SHP77 (cell line): ENCODE measurements around the gene GPRC5C.
"Not testable (repeated sequence)": the region's sequence is repeated elsewhere in the genome, so short reads cannot be mapped to it uniquely, and the experiment has no call there.

Source experiments
- DNase-seq, 2 experiments: peaks; one replicate each; lab custom pipeline; 2025; lab: John Stamatoyannopoulos, UW

Gene GPRC5C

GRCh38 chr17:74473294-74473693 is 41.4 kb downstream of the GPRC5C start:
- DNase-seq: no peak

GRCh38 chr17:74474043-74474792 is 42.3 kb downstream of the GPRC5C start:
- no peak for DNase-seq

GRCh38 chr17:74475189-74475588 is 43.3 kb downstream of the GPRC5C start:
- no peak for DNase-seq

GRCh38 chr17:74477411-74477810 is 45.5 kb downstream of the GPRC5C start:
- DNase-seq: no peak

- DNase-seq: no peak
Measured at GRCh38 chr17:74478420-74479100, 46.7 kb downstream of the GPRC5C start.

GRCh38 chr17:74480290-74480689 is 48.4 kb downstream of the GPRC5C start:
- DNase-seq: no peak

- no peak for DNase-seq
Measured at GRCh38 chr17:74481621-74482020, 49.7 kb downstream of the GPRC5C start.

- no peak for DNase-seq
Measured at GRCh38 chr17:74484066-74484465, 52.2 kb downstream of the GPRC5C start.

GRCh38 chr17:74485022-74485743 is 53.3 kb downstream of the GPRC5C start:
- no peak for DNase-seq

- DNase-seq: no peak
Measured at GRCh38 chr17:74485841-74486240, 54.0 kb downstream of the GPRC5C start.

GRCh38 chr17:74488276-74488675 is 56.4 kb downstream of the GPRC5C start:
- DNase-seq: not testable (repeated sequence)

- no peak for DNase-seq
Measured at GRCh38 chr17:74490716-74491115, 58.8 kb downstream of the GPRC5C start.

- DNase-seq: no peak
Measured at GRCh38 chr17:74491626-74492025, 59.7 kb downstream of the GPRC5C start.

GRCh38 chr17:74493331-74493833 is 61.5 kb downstream of the GPRC5C start:
- DNase-seq: peak; percentile 50 to 69
